ENCODE data around the gene CISH.
A peak's percentile ranks its signal among the peaks of the same experiment; 100 is the strongest.

Gene CISH

GRCh38 chr3:50568947-50569749 lies 42.4 kb downstream of the CISH start, which contains the start of gene HEMK1:
HEMK1 (plus strand) TSS chr3:50569522; CDS start chr3:50571105, 1,583 bp downstream.
- TF ChIP-seq ZFX (IDR thresholded peaks at IDR 0.05) = peak; percentile 47; the same call in 1 of the 2 replicates
- no peak for TF ChIP-seq CTCF (conservative IDR thresholded peaks at IDR 0.05)
- H3K27ac ChIP-seq = peak within 1 kb of the TSS; percentile 71

- H3K27ac ChIP-seq = peak within 1 kb of the TSS; percentile 71
- no peak for TF ChIP-seq CTCF (conservative IDR thresholded peaks at IDR 0.05)
- TF ChIP-seq ZFX (IDR thresholded peaks at IDR 0.05) = no peak
These were observed 44.0 kb downstream of the CISH start, which contains the start of gene C3orf18 for GRCh38 chr3:50567386-50568167. C3orf18 (minus strand) TSS chr3:50567747; CDS start chr3:50565699, 2,048 bp downstream.

- TF ChIP-seq ZFX (IDR thresholded peaks at IDR 0.05) (no peak), CTCF (conservative IDR thresholded peaks at IDR 0.05) (no peak)
- H3K27ac ChIP-seq = peak overlapping the region; percentile 41
These were observed 44.6 kb downstream of the CISH start for GRCh38 chr3:50567011-50567385.

GRCh38 chr3:50564321-50564720 lies 47.3 kb downstream of the CISH start:
- no peak for TF ChIP-seq CTCF (conservative IDR thresholded peaks at IDR 0.05)
- no peak for TF ChIP-seq ZFX (IDR thresholded peaks at IDR 0.05)
- H3K27ac ChIP-seq = no peak overlapping the region

- no peak overlapping the region for H3K27ac ChIP-seq
- TF ChIP-seq ZFX (IDR thresholded peaks at IDR 0.05) (no peak), CTCF (conservative IDR thresholded peaks at IDR 0.05) (no peak)
These were observed 47.7 kb downstream of the CISH start for GRCh38 chr3:50563867-50564266.

GRCh38 chr3:50562861-50563260 lies 48.7 kb downstream of the CISH start:
- TF ChIP-seq ZFX (IDR thresholded peaks at IDR 0.05) (no peak), CTCF (conservative IDR thresholded peaks at IDR 0.05) (no peak)

GRCh38 chr3:50559702-50560101 lies 51.9 kb downstream of the CISH start:
- no peak for TF ChIP-seq CTCF (conservative IDR thresholded peaks at IDR 0.05)
- TF ChIP-seq ZFX (IDR thresholded peaks at IDR 0.05) = no peak
- H3K27ac ChIP-seq = no peak overlapping the region

More at GRCh38 chr3:50562861-50563260, 48.7 kb downstream of the CISH start:
- no peak overlapping the region for H3K27ac ChIP-seq
